ENCODE results near the gene MPZL3. TPM values are rescaled to one million over a fixed set of nuclear protein-coding genes. Genes with fewer than 3 reads are reported as not detected.

The MPZL3 gene
- total RNA-seq, 1 experiment from 2014 or later, result 8.7 TPM

DNA sequence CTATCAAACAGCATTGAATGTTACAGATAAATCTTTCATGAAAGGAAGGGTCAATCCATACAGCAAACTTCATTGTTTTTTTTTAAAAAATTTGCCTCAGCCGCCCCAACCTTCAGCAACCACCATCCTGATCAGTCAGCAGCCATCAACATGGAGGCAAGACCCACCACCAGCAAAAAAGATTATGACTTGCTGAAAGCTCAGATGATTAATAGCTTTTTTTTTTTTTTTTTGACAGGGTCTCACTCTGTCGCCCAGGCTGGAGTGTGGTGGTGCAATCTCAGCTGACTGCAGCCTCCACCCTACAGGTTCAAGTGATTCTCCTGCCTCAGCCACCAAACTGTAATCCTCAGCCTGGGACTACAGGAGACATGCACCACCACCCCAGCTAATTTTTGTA is 34.4 kb upstream of the MPZL3 start:
- Histone ChIP-seq H2AFZ (ENCODE audit: low read depth, low read length, poor library complexity, severe bottlenecking) (no peak overlapping the region), H3K4me2 (ENCODE audit: low read length) (peak overlapping the region; percentile 35; the same call in 1 of the 2 replicates)
- no TSS peak for BruUV-seq (replicated peaks)

GRCh38 chr11:118283756-118284350 is 31.7 kb upstream of the MPZL3 start:
- ATAC-seq (no peak), DNase-seq (ENCODE audit: low read depth, low spot score) (no peak)
- no peaks in the 10 kb centered on the region for H4K20me1 ChIP-seq (ENCODE audit: insufficient read depth)
- H3K27ac ChIP-seq (ENCODE audit: low read depth, low read length), result no peak overlapping the region
- no peaks in the 10 kb centered on the region for H3K79me2 ChIP-seq (ENCODE audit: insufficient read depth, low read length)
- no peak overlapping the region for H3K9ac ChIP-seq (ENCODE audit: low read length)
- no peak overlapping the region for H2AFZ ChIP-seq (ENCODE audit: low read depth, low read length, poor library complexity, severe bottlenecking)
- H3K4me3 ChIP-seq (replicated peaks in 1 of 2; ENCODE audit: low read depth in 1 of 2, low read length in 2 of 2), result no peak overlapping the region
- no peaks in the 10 kb centered on the region for H3K27me3 ChIP-seq (ENCODE audit: insufficient read depth, low read length)
- no peaks in the 10 kb centered on the region for H3K36me3 ChIP-seq (ENCODE audit: control insufficient read depth in 1 of 2, insufficient read depth in 2 of 2, low read length in 2 of 2)
- H3K9me3 ChIP-seq (ENCODE audit: control insufficient read depth in 1 of 2, insufficient read depth in 1 of 2, low read depth in 1 of 2, low read length in 2 of 2), result no peaks in the 10 kb centered on the region
- intact Hi-C loops (cut with micrococcal nuclease), result no loop called here
- RAD21 ChIA-PET (ENCODE audit: low non-redundant PET in 1 of 2, low total read pairs in 2 of 2, uncharacterized antibody in 2 of 2, unreplicated experiment in 2 of 2), result interaction anchor here in 1 of 2 experiments (0.7 kb wide), 1 partner anchor 241 kb away, joined by 4 read pairs; no protein-coding TSS in a partner anchor
- H3K9me2 ChIP-seq (ENCODE audit: insufficient read depth), result no peaks in the 10 kb centered on the region
- CTCF ChIA-PET, result interaction anchor here (1.7 to 2.8 kb wide), 3 partner anchors 12 to 112 kb away, joined by 3 to 17 read pairs (median 7); no protein-coding TSS in a partner anchor
- POLR2A ChIA-PET, result no interaction called here
- H3K4me2 ChIP-seq (ENCODE audit: low read length), result no peak overlapping the region
- no TSS peak for BruUV-seq (replicated peaks)
- H3K4me1 ChIP-seq (ENCODE audit: control insufficient read depth in 1 of 2, insufficient read depth in 2 of 2, low read length in 2 of 2), result peaks cover 10 to 12% of the 10 kb centered on the region in 2 experiments; a peak in 3 of 4 replicates
- TF ChIP-seq SIN3A (IDR thresholded peaks at IDR 0.05; ENCODE audit: low read depth), result no peak
- no peak for TF ChIP-seq CBX3 (IDR thresholded peaks at IDR 0.05; ENCODE audit: low read depth)
- TF ChIP-seq, protein P1, sequence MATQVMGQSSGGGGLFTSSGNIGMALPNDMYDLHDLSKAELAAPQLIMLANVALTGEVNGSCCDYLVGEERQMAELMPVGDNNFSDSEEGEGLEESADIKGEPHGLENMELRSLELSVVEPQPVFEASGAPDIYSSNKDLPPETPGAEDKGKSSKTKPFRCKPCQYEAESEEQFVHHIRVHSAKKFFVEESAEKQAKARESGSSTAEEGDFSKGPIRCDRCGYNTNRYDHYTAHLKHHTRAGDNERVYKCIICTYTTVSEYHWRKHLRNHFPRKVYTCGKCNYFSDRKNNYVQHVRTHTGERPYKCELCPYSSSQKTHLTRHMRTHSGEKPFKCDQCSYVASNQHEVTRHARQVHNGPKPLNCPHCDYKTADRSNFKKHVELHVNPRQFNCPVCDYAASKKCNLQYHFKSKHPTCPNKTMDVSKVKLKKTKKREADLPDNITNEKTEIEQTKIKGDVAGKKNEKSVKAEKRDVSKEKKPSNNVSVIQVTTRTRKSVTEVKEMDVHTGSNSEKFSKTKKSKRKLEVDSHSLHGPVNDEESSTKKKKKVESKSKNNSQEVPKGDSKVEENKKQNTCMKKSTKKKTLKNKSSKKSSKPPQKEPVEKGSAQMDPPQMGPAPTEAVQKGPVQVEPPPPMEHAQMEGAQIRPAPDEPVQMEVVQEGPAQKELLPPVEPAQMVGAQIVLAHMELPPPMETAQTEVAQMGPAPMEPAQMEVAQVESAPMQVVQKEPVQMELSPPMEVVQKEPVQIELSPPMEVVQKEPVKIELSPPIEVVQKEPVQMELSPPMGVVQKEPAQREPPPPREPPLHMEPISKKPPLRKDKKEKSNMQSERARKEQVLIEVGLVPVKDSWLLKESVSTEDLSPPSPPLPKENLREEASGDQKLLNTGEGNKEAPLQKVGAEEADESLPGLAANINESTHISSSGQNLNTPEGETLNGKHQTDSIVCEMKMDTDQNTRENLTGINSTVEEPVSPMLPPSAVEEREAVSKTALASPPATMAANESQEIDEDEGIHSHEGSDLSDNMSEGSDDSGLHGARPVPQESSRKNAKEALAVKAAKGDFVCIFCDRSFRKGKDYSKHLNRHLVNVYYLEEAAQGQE (IDR thresholded peaks at IDR 0.05; ENCODE audit: low read depth), result no peak
- TF ChIP-seq ELF1 (IDR thresholded peaks at IDR 0.05; ENCODE audit: borderline replicate concordance, low read depth), result no peak
- TF ChIP-seq, protein P2, sequence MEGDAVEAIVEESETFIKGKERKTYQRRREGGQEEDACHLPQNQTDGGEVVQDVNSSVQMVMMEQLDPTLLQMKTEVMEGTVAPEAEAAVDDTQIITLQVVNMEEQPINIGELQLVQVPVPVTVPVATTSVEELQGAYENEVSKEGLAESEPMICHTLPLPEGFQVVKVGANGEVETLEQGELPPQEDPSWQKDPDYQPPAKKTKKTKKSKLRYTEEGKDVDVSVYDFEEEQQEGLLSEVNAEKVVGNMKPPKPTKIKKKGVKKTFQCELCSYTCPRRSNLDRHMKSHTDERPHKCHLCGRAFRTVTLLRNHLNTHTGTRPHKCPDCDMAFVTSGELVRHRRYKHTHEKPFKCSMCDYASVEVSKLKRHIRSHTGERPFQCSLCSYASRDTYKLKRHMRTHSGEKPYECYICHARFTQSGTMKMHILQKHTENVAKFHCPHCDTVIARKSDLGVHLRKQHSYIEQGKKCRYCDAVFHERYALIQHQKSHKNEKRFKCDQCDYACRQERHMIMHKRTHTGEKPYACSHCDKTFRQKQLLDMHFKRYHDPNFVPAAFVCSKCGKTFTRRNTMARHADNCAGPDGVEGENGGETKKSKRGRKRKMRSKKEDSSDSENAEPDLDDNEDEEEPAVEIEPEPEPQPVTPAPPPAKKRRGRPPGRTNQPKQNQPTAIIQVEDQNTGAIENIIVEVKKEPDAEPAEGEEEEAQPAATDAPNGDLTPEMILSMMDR (IDR thresholded peaks at IDR 0.05 in 2 of 3, conservative IDR thresholded peaks at IDR 0.05 in 1 of 3; ENCODE audit: borderline replicate concordance in 1 of 3, insufficient read depth in 1 of 3, low read depth in 2 of 3, low read length in 2 of 3), result no peak
- no peak for TF ChIP-seq SP1 (IDR thresholded peaks at IDR 0.05; ENCODE audit: low read depth)
- no peak for TF ChIP-seq YY1 (IDR thresholded peaks at IDR 0.05; ENCODE audit: extremely low read depth, insufficient replicate concordance, low read depth, low read length)
- no peak for TF ChIP-seq POLR2AphosphoS5 (IDR thresholded peaks at IDR 0.05; ENCODE audit: low read depth, low read length)
- no peak for TF ChIP-seq ZFX (IDR thresholded peaks at IDR 0.05)
- no peak for TF ChIP-seq EZH2phosphoT487 (IDR thresholded peaks at IDR 0.05; ENCODE audit: borderline replicate concordance)
- TF ChIP-seq ZNF274 (IDR thresholded peaks at IDR 0.05; ENCODE audit: low read depth, low read length), result no peak
- no peak for TF ChIP-seq POLR2A (IDR thresholded peaks at IDR 0.05; ENCODE audit: borderline replicate concordance, extremely low read depth, insufficient read depth, insufficient read length)
- TF ChIP-seq JUND (IDR thresholded peaks at IDR 0.05), result no peak
- TF ChIP-seq FOSL1 (IDR thresholded peaks at IDR 0.05; ENCODE audit: low read depth), result no peak

More for the DNA sequence above, 34.4 kb upstream of the MPZL3 start:
- no peaks in the 10 kb centered on the region for H3K36me3 ChIP-seq (ENCODE audit: control insufficient read depth in 1 of 2, insufficient read depth in 2 of 2, low read length in 2 of 2)
- TF ChIP-seq POLR2AphosphoS5 (IDR thresholded peaks at IDR 0.05; ENCODE audit: low read depth, low read length), result no peak
- TF ChIP-seq TCF7L2 (IDR thresholded peaks at IDR 0.05; ENCODE audit: borderline replicate concordance, extremely low read depth, insufficient read depth, insufficient read length), result no peak
- RAD21 ChIA-PET (ENCODE audit: low non-redundant PET in 1 of 2, low total read pairs in 2 of 2, uncharacterized antibody in 2 of 2, unreplicated experiment in 2 of 2), result no interaction called here
- ATAC-seq, result no peak
- H3K4me1 ChIP-seq (ENCODE audit: control insufficient read depth in 1 of 2, insufficient read depth in 2 of 2, low read length in 2 of 2), result peaks cover 10 to 22% of the 10 kb centered on the region in 2 experiments; a peak in 3 of 4 replicates
- intact Hi-C loops (cut with micrococcal nuclease), result loop anchor here (5.0 kb wide), 1 partner anchor 479 kb away; no protein-coding TSS in a partner anchor
- H3K9ac ChIP-seq (ENCODE audit: low read length), result no peak overlapping the region
- CTCF ChIA-PET, result interaction anchor here (2.8 kb wide), 1 partner anchor 88 kb away, joined by 17 read pairs; no protein-coding TSS in a partner anchor
- no peak for DNase-seq (ENCODE audit: low read depth, low spot score)
- H3K4me3 ChIP-seq (replicated peaks in 1 of 2; ENCODE audit: low read depth in 1 of 2, low read length in 2 of 2), result no peak overlapping the region
- no peak overlapping the region for H3K27ac ChIP-seq (ENCODE audit: low read depth, low read length)
- no peaks in the 10 kb centered on the region for H4K20me1 ChIP-seq (ENCODE audit: insufficient read depth)
- H3K79me2 ChIP-seq (ENCODE audit: insufficient read depth, low read length), result no peaks in the 10 kb centered on the region
- POLR2A ChIA-PET, result no interaction called here
- no peaks in the 10 kb centered on the region for H3K9me3 ChIP-seq (ENCODE audit: control insufficient read depth in 1 of 2, insufficient read depth in 1 of 2, low read depth in 1 of 2, low read length in 2 of 2)
- H3K27me3 ChIP-seq (ENCODE audit: insufficient read depth, low read length), result no peaks in the 10 kb centered on the region
- no peaks in the 10 kb centered on the region for H3K9me2 ChIP-seq (ENCODE audit: insufficient read depth)
